ENCODE measurements around the gene PPP1R9A. TPM values are rescaled to one million over a fixed set of nuclear protein-coding genes. Genes with fewer than 3 reads are reported as not detected.

Gene PPP1R9A
- total RNA-seq, 1 experiment from 2014 or later: 13.5 TPM

- H3K36me3 ChIP-seq (ENCODE audit: control insufficient read depth in 1 of 2, insufficient read depth in 2 of 2, low read length in 2 of 2): no peaks in the 10 kb centered on the region
- intact Hi-C loops (cut with micrococcal nuclease): no loop called here
- H3K4me3 ChIP-seq (replicated peaks in 1 of 2; ENCODE audit: low read depth in 1 of 2, low read length in 2 of 2): no peak overlapping the region
- DNase-seq (ENCODE audit: low read depth, low spot score) (no peak), ATAC-seq (no peak)
- no peaks in the 10 kb centered on the region for H3K9me3 ChIP-seq (ENCODE audit: control insufficient read depth in 1 of 2, insufficient read depth in 1 of 2, low read depth in 1 of 2, low read length in 2 of 2)
- ChIA-PET CTCF (no interaction called here), RAD21 (ENCODE audit: low non-redundant PET in 1 of 2, low total read pairs in 2 of 2, uncharacterized antibody in 2 of 2, unreplicated experiment in 2 of 2) (no interaction called here), POLR2A (no interaction called here)
- no peak for TF ChIP-seq REST (IDR thresholded peaks at IDR 0.05; ENCODE audit: low read depth)
- no peak for TF ChIP-seq EZH2 (IDR thresholded peaks at IDR 0.05)
- TF ChIP-seq YY1 (IDR thresholded peaks at IDR 0.05; ENCODE audit: extremely low read depth, insufficient replicate concordance, low read depth, low read length): no peak
- no peak for TF ChIP-seq SIN3A (IDR thresholded peaks at IDR 0.05; ENCODE audit: low read depth)
- TF ChIP-seq SP1 (IDR thresholded peaks at IDR 0.05; ENCODE audit: low read depth): no peak
- no peak for TF ChIP-seq CBX3 (IDR thresholded peaks at IDR 0.05; ENCODE audit: low read depth)
- no peak for TF ChIP-seq ZFX (IDR thresholded peaks at IDR 0.05)
- no peak for TF ChIP-seq CEBPB (IDR thresholded peaks at IDR 0.05; ENCODE audit: low read depth)
- no peak for TF ChIP-seq MAX (IDR thresholded peaks at IDR 0.05)
- TF ChIP-seq FOSL1 (IDR thresholded peaks at IDR 0.05; ENCODE audit: low read depth): no peak
- no peak for TF ChIP-seq ELF1 (IDR thresholded peaks at IDR 0.05; ENCODE audit: borderline replicate concordance, low read depth)
- TF ChIP-seq ZBTB33 (IDR thresholded peaks at IDR 0.05; ENCODE audit: extremely low read depth, insufficient replicate concordance, low read length): no peak
- TF ChIP-seq ATF3 (IDR thresholded peaks at IDR 0.05): no peak
- TF ChIP-seq POLR2A (IDR thresholded peaks at IDR 0.05; ENCODE audit: borderline replicate concordance, extremely low read depth, insufficient read depth, insufficient read length): no peak
- no peak for TF ChIP-seq EGR1 (IDR thresholded peaks at IDR 0.05; ENCODE audit: low read depth)
- TF ChIP-seq CTCF (IDR thresholded peaks at IDR 0.05 in 2 of 3, conservative IDR thresholded peaks at IDR 0.05 in 1 of 3; ENCODE audit: borderline replicate concordance in 1 of 3, insufficient read depth in 1 of 3, low read depth in 2 of 3, low read length in 2 of 3): no peak
- TF ChIP-seq EZH2phosphoT487 (IDR thresholded peaks at IDR 0.05; ENCODE audit: borderline replicate concordance): no peak
- H3K9me2 ChIP-seq (ENCODE audit: insufficient read depth): no peaks in the 10 kb centered on the region
- H2AFZ ChIP-seq (ENCODE audit: low read depth, low read length, poor library complexity, severe bottlenecking): no peak overlapping the region
- no peak overlapping the region for H3K27ac ChIP-seq (ENCODE audit: low read depth, low read length)
- H4K20me1 ChIP-seq (ENCODE audit: insufficient read depth): no peaks in the 10 kb centered on the region
- H3K9ac ChIP-seq (ENCODE audit: low read length): no peak overlapping the region
- no TSS peak for BruUV-seq (replicated peaks)
- no peaks in the 10 kb centered on the region for H3K4me1 ChIP-seq (ENCODE audit: control insufficient read depth in 1 of 2, insufficient read depth in 2 of 2, low read length in 2 of 2)
- H3K27me3 ChIP-seq (ENCODE audit: insufficient read depth, low read length): no peaks in the 10 kb centered on the region
- H3K4me2 ChIP-seq (ENCODE audit: low read length): no peak overlapping the region
- no peaks in the 10 kb centered on the region for H3K79me2 ChIP-seq (ENCODE audit: insufficient read depth, low read length)
These were observed 405.2 kb downstream of the PPP1R9A start for GRCh38 chr7:95312561-95312960.
